Testis (tissue), 3 donors: ENCODE measurements around the gene TDRD1. TPM values are rescaled to one million over a fixed set of nuclear protein-coding genes. Genes with fewer than 3 reads are reported as not detected.

Source experiments
- DNase-seq: peaks from one replicate; pipeline ENCODE4 v3.0.0-alpha.2; 2019
- H3K27ac ChIP-seq, 2 donors: fragments of 200-600 bp; sonication (generic); one replicate each; pipeline ENCODE4 v1.5.1; 2019
- H3K27me3 ChIP-seq: fragments of 200-600 bp; sonication (generic); one replicate; pipeline ENCODE4 v1.5.1; 2019
- H3K36me3 ChIP-seq: fragments of 200-600 bp; sonication (generic); one replicate; pipeline ENCODE4 v1.5.1; 2017; ENCODE audit warnings: low read depth; ENCODE audit errors: missing control alignments
- H3K4me1 ChIP-seq: fragments of 200-600 bp; sonication (generic); one replicate; pipeline ENCODE4 v1.5.1; 2019
- H3K4me3 ChIP-seq, 2 donors: fragments of 200-600 bp; sonication (generic); one replicate each; pipeline ENCODE4 v1.5.1; 2017 to 2019
- H3K9me3 ChIP-seq: fragments of 200-600 bp; sonication (generic); one replicate; pipeline ENCODE4 v1.5.1; 2017
- POLR2A ChIP-seq: fragments of 450-650 bp; IDR thresholded peaks from one replicate; pipeline ENCODE4 v1.6.1; 2017; ENCODE audit warnings: antibody characterized with exemption, mild to moderate bottlenecking, moderate library complexity
- WGBS, 2 donors: methylation state at CpG; one replicate each; pipeline ENCODE4 v1.1.5; 2018; 5-methylcytosine and 5-hydroxymethylcytosine counted together
- intact Hi-C: fragments of 100-400 bp; cut with DNase I; formaldehyde crosslinking; loops from one replicate; pipeline ENCODE4 v1.15.1; 2023; ENCODE audit warnings: low total_unique reads
- polyA plus RNA-seq: library from polyadenylated mRNA; stranded (reverse); fragments of 350-450 nt; fragmentation: Illumina TruSeq; extraction: RNeasy Lipid Tissue Mini Kit (QIAGEN cat#74804); gene quantifications from one replicate; pipeline ENCODE4 v1.2.3, GENCODE V29; 2014; ENCODE audit warnings: low read depth, low replicate concordance; ENCODE audit not compliant: insufficient read depth
- total RNA-seq, 2 donors: library from RNA; depleted of rRNA; stranded (reverse); fragments of >200 nt; gene quantifications; one replicate each; pipeline ENCODE4 v1.2.3, GENCODE V29; 2016
- TF ChIP-seq, protein P1 (sequence below), 3 experiments: fragments of 450-650 bp in 2 of 3; fragments of 200-600 bp in 1 of 3; sonication (generic) in 1 of 3; IDR thresholded peaks; one replicate each; pipeline ENCODE4 v1.5.1; 2016 to 2019; ENCODE audit warnings: antibody characterized with exemption in 3 of 3, mild to moderate bottlenecking in 2 of 3, moderate library complexity in 1 of 3

The TDRD1 gene
- total and polyA plus RNA-seq, 3 donors from 2014 or later = 25.7 to 32.7 (median 32.3) TPM

DNA sequence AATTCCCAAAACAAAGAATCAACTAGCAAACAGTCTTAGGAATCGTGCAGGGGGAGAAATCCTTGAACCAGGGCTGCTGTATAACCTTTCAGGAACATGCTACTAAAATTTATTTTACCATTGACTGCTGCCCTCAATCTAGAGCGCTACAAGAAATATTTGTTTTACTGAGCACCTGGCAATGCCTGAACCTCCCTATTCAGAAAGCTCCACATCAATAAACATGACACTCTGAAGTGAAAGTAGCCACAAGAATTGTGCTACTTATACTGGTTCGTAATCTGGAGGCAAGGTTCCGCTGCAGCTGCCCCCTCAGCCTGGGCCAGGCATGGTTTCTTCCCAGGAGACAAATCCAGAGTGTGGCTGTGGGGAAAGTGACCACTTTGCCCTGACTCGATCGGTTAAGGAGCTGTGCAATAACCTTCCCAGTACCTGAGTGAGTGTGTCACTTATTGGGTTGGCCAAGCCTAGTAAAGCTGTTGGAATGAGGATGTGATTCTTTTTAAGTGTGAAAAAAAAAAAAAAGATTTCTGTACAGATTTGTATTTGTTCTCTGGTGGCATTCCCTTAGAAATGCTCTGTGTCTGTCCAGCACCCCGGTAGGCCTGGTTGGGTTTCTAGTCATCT is 67.6 kb downstream of the TDRD1 start:
- Histone ChIP-seq H3K36me3 (no peaks in the 10 kb centered on the region), H3K27ac (no peak overlapping the region), H3K4me1 (no peaks in the 10 kb centered on the region), H3K9me3 (no peaks in the 10 kb centered on the region), H3K27me3 (no peaks in the 10 kb centered on the region), H3K4me3 (no peak overlapping the region)
- intact Hi-C loops = no loop called here
- TF ChIP-seq, protein P1, sequence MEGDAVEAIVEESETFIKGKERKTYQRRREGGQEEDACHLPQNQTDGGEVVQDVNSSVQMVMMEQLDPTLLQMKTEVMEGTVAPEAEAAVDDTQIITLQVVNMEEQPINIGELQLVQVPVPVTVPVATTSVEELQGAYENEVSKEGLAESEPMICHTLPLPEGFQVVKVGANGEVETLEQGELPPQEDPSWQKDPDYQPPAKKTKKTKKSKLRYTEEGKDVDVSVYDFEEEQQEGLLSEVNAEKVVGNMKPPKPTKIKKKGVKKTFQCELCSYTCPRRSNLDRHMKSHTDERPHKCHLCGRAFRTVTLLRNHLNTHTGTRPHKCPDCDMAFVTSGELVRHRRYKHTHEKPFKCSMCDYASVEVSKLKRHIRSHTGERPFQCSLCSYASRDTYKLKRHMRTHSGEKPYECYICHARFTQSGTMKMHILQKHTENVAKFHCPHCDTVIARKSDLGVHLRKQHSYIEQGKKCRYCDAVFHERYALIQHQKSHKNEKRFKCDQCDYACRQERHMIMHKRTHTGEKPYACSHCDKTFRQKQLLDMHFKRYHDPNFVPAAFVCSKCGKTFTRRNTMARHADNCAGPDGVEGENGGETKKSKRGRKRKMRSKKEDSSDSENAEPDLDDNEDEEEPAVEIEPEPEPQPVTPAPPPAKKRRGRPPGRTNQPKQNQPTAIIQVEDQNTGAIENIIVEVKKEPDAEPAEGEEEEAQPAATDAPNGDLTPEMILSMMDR (IDR thresholded peaks at IDR 0.05) = no peak
- no peak for TF ChIP-seq POLR2A
- DNase-seq = no peak
- WGBS, 2 donors = 68 to 89% methylated on average over 7 of the region's 7 CpGs

DNA sequence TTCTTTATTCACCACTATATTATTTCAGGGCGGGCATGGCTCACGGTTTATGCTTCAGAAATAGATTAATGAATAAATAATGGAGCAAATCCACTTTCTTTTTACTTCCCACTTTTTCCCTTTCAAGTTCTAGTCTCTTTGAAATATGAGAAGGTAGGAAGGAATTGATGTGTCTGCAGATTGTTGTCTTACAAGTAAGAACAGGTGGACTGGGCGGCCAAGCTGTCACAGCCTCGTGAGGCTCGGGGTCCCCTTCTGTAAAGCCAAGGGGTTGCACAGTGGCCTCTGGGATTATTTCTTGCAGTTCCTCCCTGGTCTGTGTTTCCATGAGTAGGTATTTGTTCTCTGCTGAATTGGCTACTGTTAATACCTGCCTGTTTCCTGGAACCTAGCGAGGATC is 71.1 kb downstream of the TDRD1 start:
- no peaks in the 10 kb centered on the region for H3K27me3 ChIP-seq
- H3K36me3 ChIP-seq = no peaks in the 10 kb centered on the region
- no peak for DNase-seq
- no peak for TF ChIP-seq POLR2A
- TF ChIP-seq, protein P1 (IDR thresholded peaks at IDR 0.05) = no peak
- 86 to 95% methylated on average over 6 of the region's 6 CpGs for WGBS, 2 donors
- no peaks in the 10 kb centered on the region for H3K4me1 ChIP-seq
- intact Hi-C loops = no loop called here
- no peaks in the 10 kb centered on the region for H3K9me3 ChIP-seq
- H3K27ac ChIP-seq = no peak overlapping the region
- H3K4me3 ChIP-seq = no peak overlapping the region

DNA sequence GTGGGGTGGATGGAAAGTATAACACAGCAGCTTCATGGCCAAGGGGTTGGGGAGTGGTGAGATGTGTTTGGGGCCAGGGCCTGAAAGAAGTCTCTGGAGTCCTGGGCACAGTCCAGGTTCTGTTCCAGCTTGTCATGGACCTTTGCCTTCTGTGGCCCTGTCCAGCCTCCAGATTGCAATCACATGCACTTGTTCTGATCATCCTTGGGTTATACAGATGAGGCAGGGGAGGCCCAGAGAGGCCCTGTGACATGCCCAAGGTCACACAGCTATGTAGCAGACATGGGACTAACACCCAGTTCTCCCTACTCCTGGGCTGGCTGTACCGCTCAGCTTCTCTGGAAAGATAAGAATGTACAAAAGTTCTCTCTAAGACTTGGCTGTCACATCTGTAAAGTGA is 71.6 kb downstream of the TDRD1 start:
- Histone ChIP-seq H3K9me3 (no peaks in the 10 kb centered on the region), H3K4me3 (no peak overlapping the region), H3K4me1 (no peaks in the 10 kb centered on the region), H3K27me3 (no peaks in the 10 kb centered on the region), H3K36me3 (no peaks in the 10 kb centered on the region), H3K27ac (no peak overlapping the region)
- no peak for TF ChIP-seq POLR2A
- TF ChIP-seq, protein P1 (IDR thresholded peaks at IDR 0.05) = no peak
- intact Hi-C loops = no loop called here
- DNase-seq = no peak
- 43 to 73% methylated on average over 1 of the region's 1 CpG for WGBS, 2 donors

DNA sequence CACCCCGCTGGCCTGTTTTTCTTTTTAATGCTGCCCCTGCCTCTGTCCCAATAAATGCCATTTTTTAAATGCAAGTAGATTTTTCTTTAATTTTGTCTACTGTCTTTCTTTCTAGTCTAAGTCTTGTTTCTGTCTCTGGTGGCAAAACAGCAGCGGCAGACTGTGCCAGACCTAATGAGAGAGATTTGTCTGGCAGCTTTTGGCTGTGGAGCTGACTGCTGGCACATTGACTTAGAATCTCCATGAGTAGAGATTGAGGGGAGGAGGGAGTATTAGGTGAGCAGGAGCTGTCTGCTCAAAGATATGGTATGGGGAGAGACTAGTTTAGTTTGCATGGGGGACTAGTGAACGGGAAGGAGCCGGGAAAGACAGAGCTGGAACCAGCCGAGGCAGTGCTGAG is 72.9 kb downstream of the TDRD1 start:
- Histone ChIP-seq H3K27ac (no peak overlapping the region), H3K36me3 (no peaks in the 10 kb centered on the region), H3K27me3 (no peaks in the 10 kb centered on the region), H3K4me1 (no peaks in the 10 kb centered on the region), H3K9me3 (no peaks in the 10 kb centered on the region), H3K4me3 (no peak overlapping the region)
- intact Hi-C loops = no loop called here
- TF ChIP-seq, protein P1 (IDR thresholded peaks at IDR 0.05) = no peak
- no peak for TF ChIP-seq POLR2A
- 94 to 96% methylated on average over 5 of the region's 5 CpGs for WGBS, 2 donors
- DNase-seq = no peak

DNA sequence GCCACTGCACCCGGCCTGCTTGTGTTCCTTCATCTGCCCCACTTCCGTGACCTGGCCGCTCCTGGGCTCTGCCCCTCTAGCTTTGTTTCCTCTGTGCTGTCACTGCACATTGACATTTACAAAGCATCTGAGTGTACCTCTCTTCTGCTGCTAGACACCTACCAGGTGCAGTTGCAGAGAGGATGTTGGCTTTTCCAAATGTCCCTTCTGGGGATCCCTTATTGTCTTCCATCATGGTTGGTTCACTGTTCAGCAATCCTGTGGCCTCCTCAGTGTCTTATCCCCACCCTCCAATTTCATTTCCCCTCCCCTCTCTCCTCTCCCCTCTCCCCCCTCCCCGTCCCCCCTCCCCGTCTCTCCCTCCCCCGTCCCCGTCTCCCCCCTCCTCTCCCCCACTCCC is 73.7 kb downstream of the TDRD1 start:
- no peak for DNase-seq
- no peak overlapping the region for H3K4me3 ChIP-seq
- no peaks in the 10 kb centered on the region for H3K4me1 ChIP-seq
- H3K9me3 ChIP-seq = no peaks in the 10 kb centered on the region
- TF ChIP-seq, protein P1 (IDR thresholded peaks at IDR 0.05) = no peak
- no peak for TF ChIP-seq POLR2A
- 67 to 74% methylated on average over 3 to 4 of the region's 7 CpGs for WGBS, 2 donors
- H3K27me3 ChIP-seq = no peaks in the 10 kb centered on the region
- no peaks in the 10 kb centered on the region for H3K36me3 ChIP-seq
- no peak overlapping the region for H3K27ac ChIP-seq
- intact Hi-C loops = no loop called here
